DMS114 treated with DMSO at 0.1 percent for 48 hours (cell line): ENCODE results near the gene CYP2A6.
"Not testable (repeated sequence)": the region's sequence is repeated elsewhere in the genome, so short reads cannot be mapped to it uniquely, and the experiment has no call there.

Source experiments
- DNase-seq: peaks from one replicate; lab custom pipeline; 2025; ENCODE audit not compliant: unreplicated experiment; lab: John Stamatoyannopoulos, UW

Gene CYP2A6

DNA sequence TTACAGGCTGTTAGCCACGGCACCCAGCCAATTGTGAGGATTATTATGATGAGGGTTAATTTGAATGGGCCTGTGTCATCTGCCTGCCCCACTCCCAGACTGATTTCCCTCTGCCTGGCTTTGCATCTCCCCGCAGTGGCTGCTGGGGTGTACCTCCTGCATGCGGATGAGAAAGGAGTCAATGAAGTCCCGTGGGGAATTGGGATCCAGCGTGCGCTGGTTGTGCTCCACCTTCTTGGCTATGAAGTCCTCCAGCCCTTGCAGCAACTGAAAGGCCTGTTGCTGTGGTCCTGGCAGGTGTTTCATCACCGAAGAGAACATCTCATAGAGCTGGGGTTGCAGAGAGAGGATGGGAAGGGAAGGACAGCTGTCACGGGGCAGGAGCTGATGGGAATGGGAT, 3.5 kb downstream of the CYP2A6 start:
- DNase-seq: not testable (repeated sequence)

DNA sequence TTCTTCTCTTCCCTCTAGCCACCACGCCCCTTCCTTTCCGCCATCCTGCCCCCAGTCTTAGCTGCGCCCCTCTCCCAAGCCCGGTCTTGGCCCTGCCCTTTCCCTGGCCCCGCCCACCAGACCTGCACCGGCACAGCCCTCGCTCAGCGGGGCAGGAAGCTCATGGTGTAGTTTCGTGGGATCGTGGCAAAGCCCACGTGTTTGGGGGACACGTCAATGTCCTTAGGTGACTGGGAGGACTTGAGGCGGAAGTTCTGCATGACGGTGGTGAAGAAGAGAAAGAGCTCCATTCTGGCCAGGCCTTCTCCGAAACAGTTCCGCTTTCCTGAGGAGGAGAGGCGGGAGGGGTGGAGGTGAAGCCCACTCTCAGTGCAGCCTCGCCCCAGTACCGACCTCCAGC, 6.6 kb downstream of the CYP2A6 start:
- not testable (repeated sequence) for DNase-seq

DNA sequence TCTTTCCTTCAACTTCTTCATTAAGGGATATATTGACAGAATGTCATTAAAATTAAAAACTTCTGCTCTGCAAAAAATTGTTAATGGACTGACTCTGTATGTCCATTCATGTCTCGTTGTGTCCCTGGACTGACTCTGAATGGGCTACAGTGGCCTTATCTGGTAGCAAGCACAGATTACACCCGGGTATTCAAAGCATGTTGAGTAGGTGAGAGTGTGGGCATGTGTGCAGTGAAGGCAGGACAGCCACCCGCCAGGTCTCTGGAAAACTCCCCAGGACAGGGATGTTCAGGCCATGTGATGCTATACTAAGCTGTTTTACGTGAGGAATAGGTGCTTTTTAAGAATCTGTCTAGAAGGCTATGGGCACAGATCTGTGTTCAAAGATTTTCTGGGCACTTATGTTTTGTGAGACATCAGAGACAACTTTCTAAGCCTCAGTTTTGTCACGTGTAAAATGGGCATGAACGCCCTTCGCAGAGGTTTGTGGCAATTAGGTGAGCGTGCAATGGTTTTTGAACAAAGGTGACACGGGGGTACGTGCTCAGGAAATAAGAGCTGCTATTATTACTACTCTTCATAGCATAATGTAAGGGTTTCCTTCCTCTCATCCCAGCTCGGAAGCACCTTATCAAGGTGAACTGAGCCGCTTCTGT, 7.1 kb downstream of the CYP2A6 start:
- not testable (repeated sequence) for DNase-seq

DNA sequence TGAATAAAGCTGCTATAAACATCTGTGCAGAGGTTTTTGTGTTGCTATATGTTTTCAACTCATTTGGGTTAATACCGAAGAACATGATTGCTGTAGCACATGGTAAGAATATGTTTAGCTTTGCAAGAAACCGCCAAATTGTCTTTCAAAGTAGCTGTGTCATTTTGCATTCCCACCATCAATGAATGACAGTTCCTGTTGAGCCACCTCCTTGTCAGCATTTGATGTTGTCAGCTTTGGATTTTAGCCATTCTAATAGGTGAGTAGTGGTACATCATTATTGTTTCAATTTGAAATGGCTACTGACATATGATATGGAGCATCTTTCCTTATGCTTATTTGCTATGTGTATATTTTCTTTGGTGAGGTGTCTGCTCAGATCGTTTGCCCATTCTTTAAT, 8.2 kb downstream of the CYP2A6 start:
- not testable (repeated sequence) for DNase-seq

DNA sequence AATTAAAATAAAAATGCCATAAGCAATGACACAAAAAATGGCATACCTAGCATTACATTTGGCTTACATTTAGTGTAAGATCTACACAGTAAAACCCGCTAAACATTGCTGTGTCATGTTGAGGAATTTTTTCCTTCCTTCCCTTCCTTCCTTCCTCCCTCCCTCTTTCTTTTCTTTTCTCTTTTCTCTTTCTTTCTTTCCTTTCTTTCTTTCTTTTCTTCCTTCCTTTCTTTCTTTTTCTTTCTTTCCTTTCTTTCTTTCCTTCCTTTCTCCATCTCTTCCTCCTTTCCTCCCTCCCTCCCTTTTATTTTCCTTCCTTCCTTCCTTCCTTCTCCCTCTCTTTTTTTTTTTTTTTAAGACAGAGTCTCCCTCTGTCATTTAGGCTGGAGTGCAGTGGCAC, 11.8 kb downstream of the CYP2A6 start:
- DNase-seq: not testable (repeated sequence)

DNA sequence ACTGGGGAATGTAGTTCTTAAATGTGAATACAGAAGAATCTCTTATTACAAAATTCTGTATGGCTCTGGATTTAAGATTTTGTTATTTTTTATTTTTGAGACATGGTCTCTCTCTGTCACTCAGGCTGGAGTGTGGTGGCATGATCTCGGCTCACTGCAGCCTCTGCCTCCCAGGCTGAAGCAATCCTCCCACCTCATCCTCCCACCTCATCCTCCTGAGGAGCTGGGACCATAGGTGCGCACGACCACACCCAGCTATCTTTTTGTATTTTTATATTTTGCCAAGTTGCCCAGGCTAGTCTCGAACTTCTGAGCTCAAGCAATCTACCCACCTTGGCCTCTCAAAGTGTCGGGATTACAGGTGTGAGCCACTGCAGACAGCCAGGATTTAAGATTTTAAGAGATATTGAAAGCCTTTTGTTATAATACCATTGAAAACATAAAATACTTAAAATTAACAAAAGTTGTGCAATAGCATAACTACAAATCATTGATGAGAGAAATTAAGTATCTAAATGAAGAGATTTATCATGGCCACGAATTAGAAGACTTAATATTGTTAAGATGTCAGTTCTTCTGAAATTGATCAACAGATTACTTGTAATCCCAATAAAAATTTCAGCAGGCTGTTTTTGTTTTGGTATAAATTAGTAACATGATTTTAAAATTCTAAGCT, 13.4 kb downstream of the CYP2A6 start:
- DNase-seq: no peak

DNA sequence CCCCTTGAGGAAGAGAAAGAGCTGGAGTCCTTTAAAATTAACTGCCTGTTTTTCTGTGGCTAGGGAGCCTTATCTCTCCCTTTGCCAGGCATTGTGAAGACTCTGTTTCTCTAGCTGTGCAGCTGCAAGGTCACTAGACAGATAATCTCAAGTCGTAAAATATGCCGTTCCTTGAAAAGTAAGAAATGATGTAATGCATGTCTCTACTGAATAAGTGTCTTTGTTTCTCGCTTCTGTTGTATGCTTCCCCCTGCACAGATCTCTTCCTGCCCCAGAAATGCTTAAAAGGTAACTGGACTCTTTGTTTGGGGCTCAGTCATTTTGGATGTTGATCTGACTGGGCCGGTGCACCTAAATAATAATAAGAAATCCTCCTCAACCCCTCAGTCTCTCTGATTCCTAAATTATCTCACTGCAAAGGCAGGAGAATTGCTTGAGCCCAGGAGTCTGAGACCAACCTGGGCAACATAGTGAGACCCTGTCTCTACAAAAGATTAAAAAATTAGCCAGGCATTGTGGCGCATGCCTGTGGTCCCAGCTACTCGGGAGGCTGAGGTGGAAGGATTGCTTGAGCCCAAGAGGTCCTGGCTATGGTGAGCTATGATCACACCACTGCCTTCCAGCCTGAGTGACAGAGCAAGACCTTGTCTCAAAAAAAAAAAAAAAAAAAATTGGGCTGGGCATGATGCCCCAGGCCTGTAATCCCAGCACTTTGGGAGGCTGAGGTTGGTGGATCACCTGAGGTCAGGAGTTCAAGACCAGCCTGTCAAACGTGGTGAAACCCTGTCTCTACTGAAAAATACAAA, 16.3 kb downstream of the CYP2A6 start:
- not testable (repeated sequence) for DNase-seq

DNA sequence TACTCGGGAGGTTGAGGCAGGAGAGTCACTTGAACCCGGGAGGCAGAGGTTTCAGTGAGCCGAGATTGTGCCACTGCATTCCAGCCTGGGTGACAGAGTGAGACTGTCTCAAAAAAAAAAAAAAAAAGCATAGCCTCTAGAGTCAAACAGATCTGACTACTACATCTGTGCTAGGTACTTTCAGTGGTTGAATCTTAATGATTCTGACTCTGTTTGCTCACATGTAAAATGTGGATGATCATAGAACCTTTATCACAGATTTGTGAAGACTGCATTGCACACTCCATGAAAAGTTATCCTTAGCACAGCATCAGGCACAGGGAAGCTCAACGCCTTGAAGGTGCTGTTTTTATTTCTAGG, 17.8 kb downstream of the CYP2A6 start:
- not testable (repeated sequence) for DNase-seq

DNA sequence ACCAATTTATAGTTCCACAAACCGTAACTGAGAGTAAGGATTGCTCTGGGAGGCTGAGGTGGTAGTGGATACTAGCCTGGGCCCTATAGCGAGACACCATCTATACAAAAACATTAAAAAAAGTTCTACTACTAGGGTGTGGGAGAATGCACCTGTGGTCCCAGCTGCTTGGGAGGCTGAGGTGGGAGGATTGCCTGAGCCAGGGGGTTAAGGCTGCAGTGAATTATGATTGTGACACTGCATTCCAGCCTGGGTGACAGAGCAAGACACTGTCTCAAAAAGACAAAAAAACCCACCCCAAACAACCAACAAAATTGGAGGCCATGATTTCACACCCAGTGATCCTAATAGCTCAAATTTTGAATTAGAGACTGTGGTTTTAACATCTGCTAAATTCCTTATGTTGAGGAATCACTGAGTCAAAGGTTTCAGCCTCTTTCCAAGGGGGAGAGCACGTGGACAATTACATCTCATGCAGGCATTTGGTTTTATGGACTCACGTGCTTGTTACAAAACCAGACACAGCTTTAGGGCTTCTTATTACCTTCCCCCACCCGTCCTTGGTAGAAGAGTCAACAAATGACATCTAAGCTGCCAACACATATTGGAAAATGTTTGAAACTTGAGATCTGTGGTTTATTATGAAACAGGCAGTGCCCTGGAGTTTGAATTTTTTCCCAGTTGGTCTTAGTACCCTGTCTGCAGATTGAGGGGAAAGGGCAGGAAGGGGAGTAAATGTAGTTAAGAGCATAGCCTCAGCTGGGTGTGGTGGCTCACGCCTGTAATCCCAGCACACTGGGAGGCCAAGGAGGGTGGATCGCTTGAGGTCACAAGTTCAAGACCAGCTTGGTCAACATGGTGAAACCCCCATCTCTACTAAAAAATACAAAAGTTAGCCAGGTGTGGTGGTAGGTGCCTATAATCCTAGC, 18.5 kb downstream of the CYP2A6 start:
- no peak for DNase-seq

DNA sequence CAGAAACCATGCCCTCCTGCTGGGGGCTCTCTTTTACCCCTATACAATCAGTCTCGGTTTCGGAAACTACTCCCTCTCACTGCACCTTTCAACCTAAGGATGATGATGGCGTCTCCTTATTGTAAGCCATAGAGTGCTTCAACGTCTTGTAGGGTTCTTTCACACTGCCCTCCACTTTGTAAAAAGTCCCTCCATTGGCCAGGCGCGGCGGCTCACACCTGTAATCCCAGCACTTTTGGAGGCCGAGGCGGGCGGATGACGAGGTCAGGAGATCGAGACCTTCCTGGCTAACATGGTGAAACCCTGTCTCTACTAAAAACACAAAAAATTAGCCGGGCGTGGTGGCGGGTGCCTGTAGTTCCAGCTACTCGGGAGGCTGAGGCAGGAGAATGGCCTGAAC, 19.5 kb downstream of the CYP2A6 start:
- not testable (repeated sequence) for DNase-seq

DNA sequence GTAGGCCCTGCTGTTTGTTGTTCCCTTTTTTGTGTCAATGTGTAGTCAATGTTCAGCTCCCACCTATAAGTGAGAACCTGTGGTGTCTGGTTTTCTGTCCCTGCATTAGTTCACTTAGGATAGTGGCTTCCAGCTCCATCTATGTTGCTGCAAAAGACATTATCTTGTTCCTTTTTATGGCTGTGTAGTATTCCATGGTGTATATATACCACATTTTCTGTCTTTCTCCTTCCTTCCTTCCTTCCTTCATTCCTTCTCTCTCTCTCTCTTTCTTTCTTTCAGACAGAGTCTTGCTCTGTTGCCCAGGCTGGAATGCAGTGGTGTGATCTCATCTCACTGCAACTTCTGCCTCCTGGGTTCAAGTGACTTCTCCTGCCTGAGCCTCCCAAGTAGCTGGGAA, 21.0 kb downstream of the CYP2A6 start:
- no peak for DNase-seq

DNA sequence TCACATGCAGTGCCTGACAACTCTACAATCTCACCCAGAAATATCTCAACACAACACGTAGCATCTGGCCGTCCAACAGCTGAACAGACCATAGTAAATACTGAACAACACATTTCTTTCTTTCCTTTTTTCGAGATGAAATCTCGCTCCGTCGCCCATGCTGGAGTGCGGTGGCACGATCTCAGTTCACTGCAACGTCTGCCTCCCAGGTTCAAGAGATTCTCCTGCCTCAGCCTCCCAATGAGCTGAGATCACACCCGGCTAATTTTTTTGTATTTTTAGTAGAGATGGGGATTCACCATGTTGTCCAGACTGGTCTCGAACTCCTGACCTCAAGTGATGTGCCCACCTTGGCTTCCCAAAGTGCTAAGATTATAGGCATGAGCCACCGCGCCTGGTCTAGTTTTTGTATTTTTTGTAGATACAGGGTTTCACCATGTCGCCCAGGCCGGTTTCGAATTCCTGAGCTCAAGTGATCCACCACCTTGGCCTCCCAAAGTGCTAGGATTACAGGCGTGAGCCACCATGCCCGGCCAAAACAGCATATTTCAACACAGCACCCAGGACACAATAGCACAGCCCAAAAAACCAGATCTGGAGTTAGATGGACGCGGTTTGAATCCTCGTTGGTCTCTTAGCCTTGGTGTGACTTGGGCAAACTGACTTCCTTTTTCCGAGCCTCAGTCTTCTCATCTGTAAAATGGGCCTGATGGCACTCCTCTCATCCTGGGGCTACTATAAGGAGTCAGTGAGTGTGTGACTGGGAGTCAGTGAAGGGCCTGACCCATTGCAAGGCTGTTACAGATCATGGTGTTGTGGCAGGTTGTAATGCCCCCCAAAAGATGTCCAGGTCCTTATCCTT, 22.6 kb downstream of the CYP2A6 start:
- DNase-seq: no peak

DNA sequence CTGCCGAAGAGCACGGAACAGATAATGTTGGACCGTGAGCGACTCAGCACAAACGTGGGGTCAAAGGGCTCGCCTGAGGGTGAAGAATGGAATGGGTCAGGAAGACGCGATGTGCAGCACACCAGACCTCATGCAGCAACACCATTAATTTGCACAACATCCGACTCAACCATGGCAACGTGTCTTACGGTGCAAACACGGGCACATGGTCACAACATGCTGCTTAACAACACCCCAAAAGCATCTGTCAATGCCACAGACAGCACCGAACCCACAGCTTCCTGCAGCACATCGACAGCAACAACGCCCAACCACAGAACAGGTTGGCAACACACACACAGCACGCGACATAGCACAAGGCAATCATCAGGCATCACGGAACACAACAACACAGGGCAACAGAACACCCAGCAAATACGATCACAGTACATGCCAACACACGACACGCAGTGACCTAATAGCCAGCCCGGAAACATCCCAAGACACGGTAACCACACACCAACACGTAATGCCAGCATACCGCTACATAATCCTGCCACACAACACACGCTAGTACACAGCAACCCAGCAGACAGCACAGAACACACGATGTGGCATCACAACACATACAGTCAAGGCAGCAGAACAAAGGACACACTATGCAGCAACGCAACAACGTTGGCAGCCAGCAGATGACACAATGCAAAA, 23.4 kb downstream of the CYP2A6 start:
- DNase-seq: not testable (repeated sequence)

DNA sequence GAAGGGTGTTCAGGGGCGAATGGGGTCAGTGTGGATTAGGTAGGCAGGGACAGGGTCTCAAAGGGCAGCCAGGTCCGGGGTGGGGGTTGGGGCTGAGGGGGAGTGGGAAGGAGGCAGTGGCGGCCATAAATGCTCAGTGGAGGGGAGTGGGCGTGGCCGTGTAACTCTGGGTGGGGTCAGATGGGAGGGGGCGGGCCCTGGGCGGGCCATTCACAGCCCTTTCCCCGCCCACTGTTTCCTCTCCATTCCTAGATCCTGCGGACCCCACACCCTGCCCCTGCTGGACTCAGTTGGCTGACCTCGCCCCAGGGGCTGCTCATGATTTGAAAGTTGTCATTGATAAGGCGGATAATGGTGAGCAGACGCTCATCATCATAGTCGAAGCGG, 23.9 kb downstream of the CYP2A6 start:
- not testable (repeated sequence) for DNase-seq

DNA sequence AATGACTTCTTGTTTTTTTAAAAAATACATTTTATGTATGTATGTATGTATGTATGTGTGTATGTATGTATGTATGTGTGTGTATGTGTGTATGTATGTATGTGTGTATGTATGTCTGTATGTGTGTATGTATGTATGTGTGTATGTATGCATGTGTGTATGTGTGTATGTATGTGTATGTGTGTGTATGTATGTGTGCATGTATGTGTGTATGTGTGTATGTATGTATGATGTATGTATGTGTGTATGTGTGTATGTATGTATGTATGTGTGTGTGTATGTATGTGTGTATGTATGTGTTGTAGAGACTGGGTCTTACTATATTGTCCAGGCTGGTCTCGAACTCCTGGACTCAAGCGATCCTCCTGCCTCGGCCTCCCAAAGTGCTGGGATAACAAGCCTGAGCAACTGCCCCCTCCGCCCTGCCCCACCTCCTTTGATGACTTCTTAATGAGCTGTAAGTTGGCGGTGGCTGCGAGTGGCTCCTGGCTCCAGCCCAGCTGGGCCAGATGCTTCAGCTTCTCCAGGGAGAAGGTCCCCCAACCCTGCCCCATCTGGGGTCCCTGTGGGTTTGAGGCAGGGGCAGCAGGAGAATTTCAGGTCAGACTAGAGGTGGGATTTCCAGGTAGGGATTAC, 24.7 kb downstream of the CYP2A6 start:
- DNase-seq: not testable (repeated sequence)

DNA sequence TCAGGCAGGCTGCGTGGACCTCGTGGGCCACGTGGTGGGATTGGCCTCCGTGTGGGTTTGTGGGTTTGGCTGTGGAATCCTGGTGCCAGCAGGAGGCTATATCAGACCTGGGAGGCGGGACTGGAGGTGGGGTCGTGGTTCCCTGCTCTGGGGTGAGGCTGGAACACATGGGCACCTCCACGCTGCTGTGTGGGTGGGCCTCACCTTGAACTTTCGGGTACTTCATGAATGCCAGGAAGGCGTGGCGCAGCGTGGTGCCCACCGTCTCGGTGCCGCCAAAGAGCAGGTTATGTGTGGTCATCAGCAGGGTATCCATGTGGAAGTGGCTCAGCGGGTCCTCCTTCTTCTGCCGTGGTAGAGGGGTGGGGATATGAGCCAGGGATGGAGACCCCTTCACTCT, 25.3 kb downstream of the CYP2A6 start:
- DNase-seq: not testable (repeated sequence)

DNA sequence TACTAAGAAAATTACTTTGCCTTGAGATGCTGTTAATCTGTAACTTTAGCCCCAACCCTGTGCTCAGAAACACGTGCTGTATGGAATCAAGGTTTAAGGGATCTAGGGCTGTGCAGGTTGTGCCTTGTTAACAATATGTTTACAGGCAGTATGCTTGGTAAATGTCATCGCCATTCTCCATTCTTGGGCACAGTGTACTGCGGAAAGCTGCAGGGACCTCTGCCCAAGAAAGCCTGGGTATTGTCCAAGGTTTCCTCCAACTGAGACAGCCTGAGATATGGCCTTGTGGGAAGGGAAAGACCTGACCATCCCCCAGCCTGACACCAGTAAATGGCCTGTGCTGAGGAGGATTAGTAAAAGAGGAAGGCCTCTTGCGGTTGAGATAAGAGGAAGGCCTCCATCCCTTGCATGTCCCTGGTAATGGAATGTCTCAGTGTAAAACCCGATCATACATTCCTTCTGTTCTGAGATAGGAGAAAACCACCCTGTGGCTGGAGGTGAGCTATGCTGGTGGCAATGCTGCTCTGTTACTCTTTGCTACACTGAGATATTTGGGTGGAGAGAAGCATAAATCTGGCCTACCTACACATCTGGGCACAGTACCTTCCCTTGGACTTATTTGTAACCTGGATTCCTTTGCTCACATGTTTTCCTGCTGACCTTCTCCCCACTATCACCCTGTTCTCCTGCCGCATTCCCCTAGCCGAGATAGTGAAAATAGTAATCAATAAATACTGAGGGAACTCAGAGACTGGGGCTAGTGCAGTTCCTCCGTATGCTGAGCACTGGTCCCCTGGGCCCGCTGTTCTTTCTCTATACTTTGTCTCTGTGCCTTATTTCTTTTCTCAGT, 27.3 kb downstream of the CYP2A6 start:
- not testable (repeated sequence) for DNase-seq

DNA sequence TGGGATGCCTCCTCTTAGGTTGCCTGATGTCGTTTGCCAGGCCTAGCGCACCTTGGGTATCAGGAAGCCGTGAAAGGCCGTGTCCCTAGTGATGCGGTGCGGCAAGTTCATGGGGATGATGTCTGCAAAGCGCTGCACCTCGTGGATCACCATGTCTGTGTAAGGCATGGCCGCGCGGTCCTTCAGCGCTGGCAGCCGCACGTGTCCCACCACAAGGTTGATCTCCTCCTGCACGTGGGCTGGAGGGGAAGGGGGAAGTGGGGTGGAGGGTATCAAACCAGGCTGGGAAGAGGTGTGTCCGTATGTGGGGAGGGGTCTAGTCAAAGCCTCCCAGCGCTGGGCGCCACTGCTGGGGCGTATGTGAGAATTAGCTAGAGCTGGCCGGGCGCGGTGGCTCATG, 28.1 kb downstream of the CYP2A6 start:
- DNase-seq: no peak
